Measurements from ENCODE around the gene ZMAT3.
"Not testable (repeated sequence)": the region's sequence is repeated elsewhere in the genome, so short reads cannot be mapped to it uniquely, and the experiment has no call there.

The ZMAT3 gene

GRCh38 chr3:179068779-179069530 lies 2.7 kb downstream of the ZMAT3 start:
- DNase-seq: peak in 1 of 2 donors; percentile 56

DNA sequence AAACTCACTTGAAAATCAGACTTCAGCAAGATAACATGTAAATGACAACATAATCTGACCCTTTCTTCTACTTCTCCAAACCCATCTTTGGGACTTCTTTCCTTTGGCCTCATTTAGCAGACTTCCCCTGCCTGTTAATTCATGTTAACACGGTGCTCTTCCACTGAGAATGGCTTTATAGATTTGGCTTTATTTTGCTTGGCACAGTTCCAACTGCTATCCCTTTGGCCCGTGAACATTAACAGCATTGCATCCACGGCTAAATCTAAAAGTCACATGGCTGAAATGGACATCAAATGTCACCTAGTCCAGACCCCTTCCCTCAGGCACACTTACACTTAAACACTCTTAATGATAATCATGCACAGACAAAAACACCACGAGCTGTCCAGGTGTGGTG lies 3.8 kb downstream of the ZMAT3 start:
- no peak for DNase-seq

DNA sequence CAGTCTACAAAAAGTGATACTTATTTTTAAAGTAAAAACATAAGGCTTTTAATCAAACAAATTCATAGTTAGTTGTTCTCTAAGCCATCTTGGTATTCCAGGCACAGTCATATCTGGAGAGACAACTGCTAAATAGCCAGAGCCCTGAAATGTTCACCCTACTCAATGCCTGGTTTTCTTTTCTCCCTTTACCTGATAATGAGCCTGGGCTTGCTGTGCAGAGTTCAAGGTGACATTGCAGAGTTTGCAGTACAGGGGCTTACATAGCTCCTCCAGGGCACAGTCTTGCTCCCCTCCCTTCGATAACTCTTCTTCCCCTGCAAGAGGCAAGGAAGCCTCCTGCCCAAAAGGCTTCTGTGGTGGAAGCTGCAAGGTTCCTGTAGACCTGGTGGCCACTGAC lies 4.3 kb downstream of the ZMAT3 start:
- DNase-seq: no peak

- DNase-seq: no peak
These were observed 7.6 kb downstream of the ZMAT3 start for GRCh38 chr3:179063945-179064560.

GRCh38 chr3:179056326-179056725 lies 15.3 kb downstream of the ZMAT3 start:
- no peak for DNase-seq

- not testable (repeated sequence) for DNase-seq
These were observed 17.0 kb downstream of the ZMAT3 start for GRCh38 chr3:179054565-179054964.

DNA sequence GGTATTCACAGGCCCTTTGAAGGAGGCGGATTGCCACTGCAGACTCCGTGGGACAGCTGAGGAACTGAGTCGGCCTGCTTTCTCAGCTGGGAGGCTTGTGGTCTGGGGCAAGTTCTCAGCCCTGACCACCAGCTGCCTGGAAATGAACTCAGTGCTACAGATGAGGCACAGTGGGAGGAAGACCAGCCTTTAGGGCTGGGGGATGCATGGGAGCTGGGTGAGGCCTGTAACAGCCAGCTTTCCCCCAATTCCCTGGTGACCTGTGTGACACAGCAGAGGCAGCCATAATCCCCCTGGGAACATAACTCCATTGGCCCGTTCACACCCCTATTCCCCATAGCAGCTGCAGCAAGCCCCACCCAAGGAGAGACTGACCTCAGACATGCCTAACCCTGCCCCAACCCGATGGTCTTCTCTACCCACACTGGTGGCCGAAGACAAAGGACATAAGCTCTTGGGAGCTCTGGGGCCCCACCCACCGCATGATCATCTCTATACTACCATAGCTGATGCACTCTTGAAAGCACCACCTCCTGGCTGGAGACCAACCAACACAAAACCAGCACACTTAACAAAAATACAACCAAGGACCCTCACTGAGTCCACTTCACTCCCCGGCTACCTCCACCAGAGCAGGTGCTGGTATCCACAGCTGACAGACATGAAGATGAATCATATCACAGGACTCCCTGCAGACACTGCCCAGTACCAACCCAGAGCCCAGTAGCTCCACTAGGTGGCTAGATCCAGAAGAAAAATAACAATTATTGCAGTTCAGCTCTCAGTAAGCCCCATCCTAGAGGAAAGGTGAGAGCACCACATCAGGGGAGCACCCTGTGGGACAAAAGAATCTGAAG lies 24.9 kb downstream of the ZMAT3 start:
- no peak for DNase-seq

GRCh38 chr3:179045719-179046402 lies 25.7 kb downstream of the ZMAT3 start:
- no peak for DNase-seq

DNA sequence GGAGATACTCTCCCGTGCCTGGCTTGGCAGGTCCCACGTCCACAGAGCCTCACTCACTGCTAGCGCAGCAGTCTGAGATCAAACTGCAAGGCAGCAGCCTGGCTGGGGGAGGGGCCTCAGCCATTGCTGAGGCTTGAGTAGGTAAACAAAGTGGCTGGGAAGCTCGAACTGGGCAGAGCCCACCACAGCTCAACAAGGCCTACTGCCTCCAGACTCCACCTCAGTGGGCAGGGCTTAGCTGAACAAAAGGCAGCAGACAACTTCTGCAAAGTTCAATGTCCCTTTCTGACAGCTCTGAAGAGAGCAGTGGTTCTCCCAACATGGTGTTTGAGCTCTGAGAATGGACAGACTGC lies 32.7 kb downstream of the ZMAT3 start:
- not testable (repeated sequence) for DNase-seq

DNA sequence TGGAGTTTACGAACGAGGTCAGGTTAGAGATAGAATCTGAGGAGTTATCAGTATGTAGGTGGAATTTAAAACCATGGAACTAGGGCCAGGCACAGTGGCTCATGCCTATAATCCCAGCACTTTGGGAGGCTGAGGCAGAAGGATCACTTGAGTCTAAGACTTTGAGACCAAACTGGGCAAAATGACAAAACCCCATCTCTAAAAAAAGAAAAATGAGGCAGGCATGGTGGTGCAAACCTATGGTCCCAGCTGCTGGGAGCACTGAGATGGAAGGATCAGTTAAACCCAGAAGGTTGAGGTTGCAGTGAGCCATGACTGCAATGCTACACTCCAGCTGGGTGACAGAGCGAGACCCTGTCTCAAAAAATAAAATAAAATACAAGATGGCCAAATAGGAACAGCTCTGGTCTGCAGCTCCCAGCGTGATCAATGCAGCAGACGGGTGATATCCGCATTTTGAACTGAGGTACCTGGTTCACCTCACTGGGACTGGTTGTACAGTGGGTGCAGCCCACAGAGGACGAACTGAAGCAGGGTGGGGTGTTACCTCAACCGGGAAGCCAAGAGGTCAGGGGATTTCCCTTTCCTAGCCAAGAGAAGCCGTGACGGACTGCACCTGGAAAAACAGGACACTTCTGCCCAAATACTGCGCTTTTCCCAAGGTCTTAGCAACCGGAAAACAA lies 33.3 kb downstream of the ZMAT3 start:
- DNase-seq: no peak

DNA sequence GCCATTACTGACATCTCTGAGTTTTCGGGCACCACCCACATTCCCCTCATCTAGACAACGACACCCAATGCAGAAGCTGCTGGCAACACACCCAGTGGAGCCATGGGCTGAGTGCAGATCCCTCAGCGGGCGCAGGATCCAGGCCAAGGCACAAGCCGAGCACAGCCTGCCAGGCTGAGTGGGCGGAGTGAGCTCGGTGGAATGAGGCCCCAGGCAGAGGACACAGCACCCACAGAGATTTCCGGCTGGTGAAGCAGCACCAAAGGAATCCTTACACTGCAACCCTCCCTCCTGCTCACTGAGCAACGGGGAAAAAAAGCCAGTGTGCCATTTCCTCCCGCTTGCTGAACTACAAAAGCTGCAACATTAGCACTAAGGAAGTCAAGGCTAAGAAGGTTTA lies 34.3 kb downstream of the ZMAT3 start:
- peak; percentile 6 to 55 for DNase-seq

GRCh38 chr3:179036626-179037300 lies 34.8 kb downstream of the ZMAT3 start:
- DNase-seq: no peak

DNA sequence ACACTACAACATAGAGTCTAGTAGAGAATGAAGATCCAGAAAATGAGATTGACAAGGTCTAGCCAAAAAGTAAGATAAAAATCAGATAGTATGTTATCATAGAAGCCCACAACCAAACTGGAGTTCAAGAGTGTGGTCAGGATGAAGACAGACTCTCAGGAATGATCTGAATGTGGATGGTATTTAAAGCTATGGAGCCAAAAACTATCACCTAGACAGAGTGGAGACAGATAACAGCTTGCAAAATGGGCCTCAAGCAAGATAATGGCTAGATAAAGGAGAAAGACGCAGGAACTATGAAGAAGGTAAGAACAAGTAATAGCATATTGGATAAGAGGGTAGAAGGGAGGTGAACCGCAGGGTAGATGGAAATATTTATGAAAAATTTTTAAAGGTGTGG lies 35.4 kb downstream of the ZMAT3 start:
- DNase-seq: no peak

DNA sequence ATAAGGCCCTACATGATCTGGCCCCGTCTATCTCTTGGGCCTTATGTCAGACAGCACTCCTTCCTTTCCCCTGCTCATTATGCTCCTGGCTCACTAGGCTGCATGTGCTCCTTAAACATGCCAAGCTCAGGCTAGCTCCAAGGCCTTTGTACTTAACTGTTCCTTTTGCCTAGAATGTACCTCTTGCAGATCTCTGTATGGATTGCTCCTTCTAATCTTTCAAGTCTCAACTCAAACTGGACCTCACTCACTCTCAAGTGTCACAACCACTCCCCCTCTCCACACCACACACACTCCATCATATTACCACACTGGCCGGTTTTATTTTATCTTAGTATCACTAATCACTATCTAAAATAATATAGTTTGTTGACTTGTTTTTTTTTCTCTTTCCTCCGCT lies 36.4 kb downstream of the ZMAT3 start:
- no peak for DNase-seq

DNA sequence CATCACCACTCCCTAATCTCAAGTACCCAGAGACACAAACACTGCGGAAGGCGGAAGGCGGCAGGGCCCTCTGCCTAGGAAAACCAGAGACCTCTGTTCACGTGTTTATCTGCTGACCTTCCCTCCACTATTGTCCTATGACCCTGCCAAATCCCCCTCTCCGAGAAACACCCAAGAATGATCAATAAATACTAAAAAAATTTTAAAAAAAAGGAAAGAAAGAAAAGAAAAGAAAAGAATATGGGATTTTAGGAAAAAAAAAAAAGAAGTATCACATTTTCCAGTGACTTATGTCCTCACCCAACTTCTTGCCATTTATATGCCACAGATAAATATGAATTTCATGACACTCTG lies 38.3 kb downstream of the ZMAT3 start:
- not testable (repeated sequence) for DNase-seq

DNA sequence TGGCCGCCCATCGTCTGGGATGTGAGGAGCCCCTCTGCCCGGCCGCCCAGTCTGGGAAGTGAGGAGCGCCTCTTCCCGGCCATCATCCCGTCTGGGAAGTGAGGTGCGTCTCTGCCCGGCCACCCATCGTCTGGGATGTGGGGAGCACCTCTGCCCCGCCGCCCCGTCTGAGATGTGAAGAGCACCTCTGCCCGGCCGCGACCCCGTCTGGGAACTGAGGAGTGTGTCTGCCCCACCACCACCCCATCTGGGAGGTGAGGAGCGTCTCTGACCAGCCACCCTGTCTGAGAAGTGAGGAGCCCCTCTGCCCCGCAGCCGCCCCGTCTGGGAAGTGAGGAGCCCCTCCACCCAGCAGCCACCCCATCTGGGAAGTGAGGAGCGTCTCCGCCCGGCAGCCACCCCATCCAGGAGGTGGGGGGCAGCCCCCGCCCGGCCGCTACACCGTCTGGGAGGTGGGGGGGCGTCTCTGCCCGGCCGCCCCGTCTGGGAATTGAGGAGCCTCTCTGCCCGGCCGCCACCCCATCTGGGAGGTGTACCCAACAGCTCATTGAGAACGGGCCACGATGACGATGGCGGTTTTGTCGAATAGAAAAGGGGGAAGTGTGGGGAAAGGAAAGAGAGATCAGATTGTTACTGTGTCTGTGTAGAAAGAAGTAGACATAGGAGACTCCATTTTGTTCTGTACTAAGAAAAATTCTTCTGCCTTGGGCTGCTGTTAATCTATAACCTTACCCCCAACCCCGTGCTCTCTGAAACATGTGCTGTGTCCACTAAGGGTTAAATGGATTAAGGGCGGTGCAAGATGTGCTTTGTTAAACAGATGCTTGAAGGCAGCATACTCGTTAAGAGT lies 38.9 kb downstream of the ZMAT3 start:
- DNase-seq: not testable (repeated sequence)

GRCh38 chr3:179029096-179029495 lies 42.5 kb downstream of the ZMAT3 start:
- no peak for DNase-seq

DNA sequence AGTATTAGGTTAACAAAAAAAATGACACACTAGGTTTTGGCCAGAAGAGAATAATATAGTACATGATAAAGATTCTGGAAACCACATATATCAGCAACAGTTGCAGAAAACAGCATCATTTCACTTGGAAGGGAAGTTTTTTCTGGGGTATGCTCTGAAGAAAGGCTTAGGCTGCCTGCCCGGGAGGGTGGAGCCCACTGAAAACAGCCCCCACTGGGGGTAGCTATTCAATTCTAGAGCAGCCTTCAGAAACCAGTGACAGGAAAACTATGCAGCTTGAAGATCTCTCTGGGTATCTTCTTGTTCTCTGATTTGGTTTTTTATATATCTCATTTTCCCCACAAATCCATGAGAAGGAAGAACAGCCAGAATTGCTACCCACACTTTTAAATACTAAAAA lies 43.2 kb downstream of the ZMAT3 start:
- no peak for DNase-seq

- no peak for DNase-seq
These were observed 44.2 kb downstream of the ZMAT3 start for GRCh38 chr3:179027326-179027900.

- no peak for DNase-seq
These were observed 45.0 kb downstream of the ZMAT3 start for GRCh38 chr3:179026636-179027035.

Measured in CD4-positive, alpha-beta T cell treated with Interferon alpha-2 for 1 hour (primary cell).